HG02840 (cell line): ENCODE results near the gene KLHL29.

Experiments
- ATAC-seq: cut with Tn5 transposase; IDR thresholded peaks from one replicate; pipeline ENCODE4 v1.9.1; 2021; ENCODE audit warnings: mild to moderate bottlenecking, moderate library complexity, moderate number of reproducible peaks; ENCODE audit not compliant: unreplicated experiment, low FRiP score

The KLHL29 gene

GRCh38 chr2:23697256-23698075 is 312.5 kb downstream of the KLHL29 start:
- no peak for ATAC-seq

GRCh38 chr2:23698116-23698693 is 313.2 kb downstream of the KLHL29 start:
- no peak for ATAC-seq

DNA sequence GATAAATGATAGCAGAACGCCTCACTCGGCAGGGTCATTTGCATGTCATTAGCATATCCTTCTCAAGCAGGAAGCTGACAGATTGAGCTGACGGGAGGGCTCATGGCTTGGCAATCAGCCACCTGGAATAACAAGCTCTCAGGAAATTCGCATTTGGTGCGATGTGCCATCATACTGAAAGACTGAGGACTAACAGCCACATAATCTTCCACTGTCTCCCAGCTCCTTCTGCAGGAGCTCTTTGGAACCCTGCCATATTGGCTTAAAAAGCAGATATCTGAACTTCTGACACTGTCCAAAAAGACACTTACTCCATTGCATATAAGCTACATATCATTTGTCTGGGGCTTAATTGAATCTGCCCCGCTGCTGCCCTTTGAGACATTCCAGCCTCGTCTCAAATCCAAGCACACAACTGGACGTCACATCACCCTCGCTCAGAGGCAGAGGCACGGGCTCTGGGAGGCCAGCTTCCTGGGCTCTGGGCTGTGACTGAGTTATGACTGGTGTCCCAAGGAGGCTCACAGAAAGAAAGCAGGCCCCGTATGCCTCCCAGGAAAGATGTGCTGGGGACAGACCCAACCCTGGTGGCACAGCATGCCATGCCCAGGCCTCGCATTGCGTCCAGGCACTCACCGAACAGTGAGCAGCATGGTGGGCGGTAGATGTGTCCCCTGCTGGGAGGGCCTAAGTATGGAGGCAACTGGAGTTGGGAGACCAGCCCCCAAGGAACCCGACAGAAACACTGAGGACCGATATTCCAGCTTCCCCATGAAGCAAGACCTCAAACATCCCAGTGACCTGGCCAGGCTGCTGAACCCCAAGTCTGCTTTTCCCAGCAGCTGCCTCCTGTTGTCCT is 314.0 kb downstream of the KLHL29 start:
- no peak for ATAC-seq

DNA sequence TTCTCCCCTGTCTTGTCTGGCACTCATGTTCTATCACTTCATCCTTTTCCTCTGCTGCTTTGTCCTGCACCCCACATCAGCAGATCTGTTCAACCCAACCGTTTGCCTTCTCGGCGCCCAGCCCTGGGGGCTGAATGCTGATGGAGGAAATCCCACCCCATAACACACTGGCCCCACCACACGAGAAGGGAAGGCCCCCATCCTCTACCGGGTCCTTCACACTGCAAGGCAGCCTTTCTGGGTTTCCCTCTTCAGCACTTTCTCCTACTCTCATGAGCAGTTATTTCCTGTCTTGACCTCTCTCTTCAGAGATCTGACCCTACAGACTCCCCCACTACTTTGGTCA is 314.6 kb downstream of the KLHL29 start:
- ATAC-seq, result no peak

- no peak for ATAC-seq
Observed at GRCh38 chr2:23700627-23701026, 315.6 kb downstream of the KLHL29 start.

DNA sequence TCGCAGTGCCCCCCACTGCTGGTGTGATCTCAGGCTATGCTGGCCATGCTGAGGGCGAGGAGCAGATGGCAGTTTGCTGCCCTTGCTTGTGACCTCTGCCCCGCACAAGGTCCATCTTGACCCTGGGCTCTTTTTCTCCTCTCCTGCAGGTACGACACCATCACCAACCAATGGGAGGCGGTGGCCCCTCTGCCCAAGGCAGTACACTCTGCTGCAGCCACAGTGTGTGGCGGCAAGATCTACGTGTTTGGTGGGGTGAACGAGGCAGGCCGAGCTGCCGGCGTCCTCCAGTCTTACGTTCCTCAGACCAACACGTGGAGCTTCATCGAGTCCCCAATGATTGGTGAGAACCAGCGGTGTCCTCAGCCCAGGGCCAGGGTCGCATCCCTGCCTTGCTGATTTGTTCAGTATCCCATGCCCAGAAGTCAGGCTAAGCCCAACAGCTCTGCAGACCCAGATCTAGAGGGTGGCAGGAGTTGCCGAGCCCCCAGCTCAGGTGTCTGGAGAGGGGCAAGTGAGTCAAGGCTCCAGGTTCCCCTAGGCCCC is 318.1 kb downstream of the KLHL29 start:
- no peak for ATAC-seq

DNA sequence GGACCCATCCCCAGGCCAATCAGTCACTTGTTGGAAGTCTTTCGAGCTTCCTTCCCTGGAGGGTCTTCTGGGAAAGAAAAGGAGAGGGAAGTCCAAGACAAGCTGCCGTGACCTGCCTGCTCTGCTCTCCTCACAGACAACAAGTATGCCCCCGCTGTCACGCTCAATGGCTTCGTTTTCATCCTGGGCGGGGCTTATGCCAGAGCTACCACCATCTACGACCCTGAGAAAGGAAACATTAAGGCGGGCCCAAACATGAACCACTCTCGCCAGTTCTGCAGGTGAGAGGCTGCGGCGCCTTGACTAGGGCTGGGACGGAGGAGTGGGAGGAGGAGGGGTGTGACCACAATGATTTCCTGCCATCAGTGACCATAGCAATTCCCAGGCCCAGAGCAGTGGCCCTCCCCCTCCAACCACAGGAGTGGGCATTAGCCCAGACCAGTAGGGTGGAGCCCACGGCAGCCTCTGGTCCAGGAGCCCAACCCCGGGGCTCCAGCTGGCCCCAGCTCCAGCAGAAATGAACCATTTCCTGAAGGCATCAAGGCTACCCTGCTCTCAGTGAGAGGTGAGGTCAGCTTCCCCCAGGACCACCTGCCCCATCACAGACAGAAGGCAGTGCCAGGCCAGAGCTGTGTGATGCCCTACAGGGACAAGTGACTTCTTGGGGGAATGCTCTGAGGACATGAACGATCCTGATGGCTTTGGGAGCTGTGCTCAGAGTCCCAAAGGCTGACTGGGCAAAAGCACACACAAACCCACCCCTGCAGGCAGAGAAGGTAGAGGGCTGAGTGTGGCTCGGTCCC is 318.8 kb downstream of the KLHL29 start:
- ATAC-seq, result no peak

DNA sequence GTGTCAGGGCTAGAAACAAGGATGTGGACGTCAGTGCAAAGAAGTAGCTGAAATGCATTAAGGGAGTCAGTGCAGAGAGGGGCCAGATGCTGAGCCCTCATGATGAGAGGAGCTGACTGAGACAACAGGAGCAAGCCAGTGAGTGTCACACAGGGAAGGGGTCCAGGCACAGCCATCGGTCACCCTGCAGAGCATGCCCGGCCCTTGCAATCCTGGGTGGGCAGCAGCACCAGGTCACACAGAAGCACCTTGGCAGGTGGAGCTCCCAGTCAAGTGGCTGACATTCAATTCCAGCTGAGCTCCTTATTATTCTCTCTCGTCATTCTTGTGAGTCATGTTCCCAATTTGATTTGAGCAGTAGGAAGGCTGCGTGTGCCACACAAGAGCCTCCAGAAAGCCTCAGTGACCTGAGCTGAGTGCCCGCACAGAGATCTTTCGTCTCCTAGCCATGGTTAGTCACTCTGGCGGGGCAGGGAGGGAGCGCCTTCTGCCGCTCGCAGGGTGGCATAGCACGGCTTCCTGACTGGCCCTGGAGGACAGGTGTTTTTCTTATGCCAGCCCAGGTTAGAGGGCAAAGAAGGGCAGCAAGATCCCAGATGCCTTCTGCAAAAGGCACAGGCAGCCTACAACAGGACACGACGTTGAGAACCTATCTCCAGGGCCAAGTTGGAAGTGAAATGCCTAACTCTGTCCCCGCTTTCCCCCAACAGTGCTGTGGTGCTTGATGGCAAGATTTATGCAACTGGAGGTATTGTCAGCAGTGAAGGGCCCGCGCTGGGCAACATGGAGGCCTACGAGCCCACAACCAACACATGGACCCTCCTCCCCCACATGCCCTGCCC is 321.0 kb downstream of the KLHL29 start:
- no peak for ATAC-seq

GRCh38 chr2:23706613-23707078 is 321.7 kb downstream of the KLHL29 start:
- no peak for ATAC-seq

DNA sequence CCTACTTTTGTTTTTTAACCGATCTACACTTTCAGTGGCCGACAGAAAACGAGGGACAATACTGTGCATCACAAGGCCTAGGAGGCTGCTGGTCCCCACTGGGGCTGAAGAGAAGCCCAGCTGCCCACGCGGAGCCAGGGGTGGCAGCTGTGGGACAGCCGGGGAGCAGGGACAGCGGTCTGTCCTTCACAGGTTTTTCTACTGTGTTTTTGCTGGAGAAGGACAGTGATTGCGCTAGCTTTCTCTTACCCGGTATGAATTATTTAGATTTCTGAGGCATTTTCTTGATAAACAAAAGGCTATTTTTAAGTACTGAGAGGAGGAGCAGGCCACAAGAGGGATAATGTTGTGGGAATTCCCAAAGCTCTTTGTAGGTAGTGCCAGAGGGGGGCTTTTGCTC is 322.1 kb downstream of the KLHL29 start:
- no peak for ATAC-seq

- no peak for ATAC-seq
Observed at GRCh38 chr2:23708771-23709170, 323.8 kb downstream of the KLHL29 start.

DNA sequence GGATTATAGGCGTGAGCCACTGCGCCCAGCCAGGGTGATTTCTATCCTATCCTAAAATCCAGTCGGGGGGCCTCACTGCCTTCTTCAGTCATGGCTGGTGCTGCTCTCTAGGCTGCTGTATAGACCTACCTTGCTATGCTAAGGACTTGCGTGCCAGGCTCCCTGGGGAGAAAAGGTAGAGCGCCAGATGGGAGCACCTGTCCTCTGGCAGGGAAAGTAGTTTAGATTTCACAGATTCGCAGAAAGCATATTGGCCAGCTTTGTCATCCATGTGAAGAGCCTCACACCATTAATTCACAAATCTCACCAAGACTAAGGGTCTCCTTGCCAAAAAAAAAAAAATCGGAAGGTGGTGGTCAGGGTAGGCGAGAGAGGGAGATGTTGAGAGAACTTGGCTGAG is 324.3 kb downstream of the KLHL29 start:
- no peak for ATAC-seq

GRCh38 chr2:23711979-23712755 is 327.2 kb downstream of the KLHL29 start:
- no peak for ATAC-seq

DNA sequence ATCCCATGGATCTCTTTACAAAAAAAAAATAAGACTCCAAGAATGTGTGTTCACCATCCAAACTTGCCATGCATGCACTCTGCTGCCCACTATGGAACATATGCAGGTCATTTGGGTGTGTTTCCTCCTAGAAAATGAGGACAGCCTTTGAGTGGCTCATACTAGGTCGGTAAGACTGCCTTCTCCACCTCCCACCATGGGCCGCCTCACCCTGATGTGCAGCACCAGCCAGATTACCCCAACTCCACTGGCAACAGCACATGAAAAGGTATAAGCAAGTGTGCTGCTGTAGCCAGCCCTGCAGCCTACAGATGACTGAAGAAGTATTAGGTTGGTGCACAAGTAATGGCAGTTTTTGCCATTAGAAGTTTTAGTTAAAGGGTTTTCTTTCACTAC is 327.8 kb downstream of the KLHL29 start:
- ATAC-seq, result no peak

- no peak for ATAC-seq
Observed at GRCh38 chr2:23713351-23713750, 328.4 kb downstream of the KLHL29 start.

- ATAC-seq, result no peak
Observed at GRCh38 chr2:23718931-23719700, 334.1 kb downstream of the KLHL29 start.

- ATAC-seq, result no peak
Observed at GRCh38 chr2:23719716-23720115, 334.7 kb downstream of the KLHL29 start.
